SK-N-SH (cell line): ENCODE data around the gene CLPTM1L. TPM values are rescaled to one million over a fixed set of nuclear protein-coding genes. Genes with fewer than 3 reads are reported as not detected.
"Not testable (repeated sequence)": the region's sequence is repeated elsewhere in the genome, so short reads cannot be mapped to it uniquely, and the experiment has no call there.

Experiments used
- CTCF ChIA-PET: fragments of 300-600, 350-600 bp; formaldehyde crosslinking; extraction: SDS; loops from one replicate; lab custom pipeline; 2021; lab: Yijun Ruan, JAX
- POLR2A ChIA-PET: fragments of 350-600 bp; sonication (Branson Sonifier 250); formaldehyde crosslinking; extraction: SDS; loops from one replicate; lab custom pipeline; 2020; ENCODE audit warnings: antibody characterized with exemption, inconsistent platforms; lab: Yijun Ruan, JAX
- DNase-seq: peaks from one replicate; pipeline ENCODE4 v3.0.0; 2012
- H2AFZ ChIP-seq: fragments of 200-600 bp; sonication (generic); 2 replicates; pipeline ENCODE4 v1.8.1; 2016; ENCODE audit warnings: antibody characterized with exemption, mild to moderate bottlenecking, low read depth
- H3F3A ChIP-seq: fragments of 200-600 bp; sonication (generic); replicated peaks from 2 replicates; pipeline ENCODE3; 2016; ENCODE audit warnings: antibody characterized with exemption, mild to moderate bottlenecking; ENCODE audit not compliant: insufficient read depth
- H3K27ac ChIP-seq, 2 experiments: fragments of 200-500 bp in 1 of 2; fragments of 200-600 bp in 1 of 2; sonication (Bioruptor generic) in 1 of 2; sonication (generic), shearing (Covaris generic) in 1 of 2; 2 replicates each; pipeline versions ENCODE4 v1.5.1 to v1.6.1; 2014 to 2016; ENCODE audit warnings: low read depth in 2 of 2, inconsistent platforms in 1 of 2, low read length in 1 of 2, mild to moderate bottlenecking in 1 of 2, mixed read lengths in 1 of 2
- H3K27me3 ChIP-seq: fragments of 200-600 bp; sonication (generic), shearing (Covaris generic); 2 replicates; pipeline ENCODE4 v1.6.1; 2016; ENCODE audit warnings: mixed run types; ENCODE audit not compliant: insufficient read depth
- H3K36me3 ChIP-seq, 2 experiments: fragments of 200-500 bp in 1 of 2; fragments of 200-600 bp in 1 of 2; sonication (Bioruptor generic) in 1 of 2; sonication (generic) in 1 of 2; replicated peaks in 1 of 2; 2 replicates each; pipeline versions ENCODE3 to v1.5.1; 2014 to 2016; ENCODE audit warnings: low read length in 1 of 2, mild to moderate bottlenecking in 1 of 2; ENCODE audit not compliant: insufficient read depth in 2 of 2, control insufficient read depth in 1 of 2
- H3K4me1 ChIP-seq, 2 experiments: fragments of 200-500 bp in 1 of 2; fragments of 200-600 bp in 1 of 2; sonication (Bioruptor generic) in 1 of 2; sonication (generic), shearing (Covaris generic) in 1 of 2; 2 replicates each; pipeline versions ENCODE4 v1.5.1 to v1.6.1; 2014 to 2016; ENCODE audit warnings: low read depth in 1 of 2, low read length in 1 of 2, mixed run types in 1 of 2; ENCODE audit not compliant: insufficient read depth in 2 of 2, control insufficient read depth in 1 of 2
- H3K4me2 ChIP-seq: fragments of 200-600 bp; sonication (generic), shearing (Covaris generic); 2 replicates; pipeline ENCODE4 v1.6.1; 2017; ENCODE audit warnings: mixed run types
- H3K4me3 ChIP-seq, 2 experiments: fragments of 200-500 bp in 1 of 2; fragments of 200-600 bp in 1 of 2; sonication (Bioruptor generic) in 1 of 2; sonication (generic), shearing (Covaris generic) in 1 of 2; 2 replicates each; pipeline versions ENCODE4 v1.5.1 to v1.8.1; 2014 to 2016; ENCODE audit warnings: low read depth in 2 of 2, inconsistent platforms in 1 of 2, low read length in 1 of 2, mild to moderate bottlenecking in 1 of 2, mixed read lengths in 1 of 2, moderate library complexity in 1 of 2
- H3K79me2 ChIP-seq: fragments of 200-600 bp; sonication (generic); 2 replicates; pipeline ENCODE4 v1.8.1; 2017; ENCODE audit warnings: mild to moderate bottlenecking; ENCODE audit not compliant: insufficient read depth
- H3K9ac ChIP-seq: fragments of 200-600 bp; sonication (generic); 2 replicates; pipeline ENCODE4 v1.6.1; 2017; ENCODE audit warnings: mixed run types
- H3K9me2 ChIP-seq: fragments of 200-600 bp; sonication (generic); 2 replicates; pipeline ENCODE4 v1.6.1; 2017; ENCODE audit warnings: mixed run types
- H3K9me3 ChIP-seq: fragments of 200-600 bp; sonication (generic); 2 replicates; pipeline ENCODE4 v1.6.1; 2017; ENCODE audit warnings: mixed run types, mild to moderate bottlenecking, moderate library complexity
- H4K20me1 ChIP-seq: fragments of 200-600 bp; sonication (generic); 2 replicates; pipeline ENCODE4 v1.6.1; 2017; ENCODE audit warnings: mild to moderate bottlenecking, mixed run types; ENCODE audit not compliant: insufficient read depth
- CHD2 ChIP-seq: fragments of 150-350 bp; IDR thresholded peaks from 2 replicates; pipeline ENCODE4 v1.6.1; 2018; ENCODE audit warnings: low read length; ENCODE audit not compliant: partially characterized antibody
- MAX ChIP-seq: IDR thresholded peaks from 2 replicates; pipeline ENCODE4 v1.4.0; 2012; ENCODE audit warnings: low read depth
- NFIC ChIP-seq: IDR thresholded peaks from 2 replicates; pipeline ENCODE4 v1.4.0; 2012; ENCODE audit warnings: borderline replicate concordance
- PBX3 ChIP-seq: IDR thresholded peaks from 2 replicates; pipeline ENCODE4; 2012
- REST ChIP-seq: IDR thresholded peaks from 2 replicates; pipeline ENCODE4 v1.6.1; 2012; ENCODE audit warnings: mild to moderate bottlenecking, low read depth, low read length, moderate library complexity
- RFX5 ChIP-seq: IDR thresholded peaks from 2 replicates; pipeline ENCODE4 v1.6.1; 2012; ENCODE audit warnings: mild to moderate bottlenecking, improper control_type of control experiment, low read length
- USF2 ChIP-seq: fragments of 150-350 bp; IDR thresholded peaks from 2 replicates; pipeline ENCODE4 v1.6.1; 2017; ENCODE audit warnings: antibody characterized with exemption, low read length, low read depth, borderline replicate concordance
- YY1 ChIP-seq: IDR thresholded peaks from 2 replicates; pipeline ENCODE4 v1.4.0; 2012; ENCODE audit warnings: low read depth, mild to moderate bottlenecking
- WGBS: methylation state at CpG from one replicate; pipeline ENCODE4 v1.1.6; 2017; ENCODE audit warnings: low lambda C conversion rate; 5-methylcytosine and 5-hydroxymethylcytosine counted together
- polyA plus RNA-seq, 3 experiments: library from polyadenylated mRNA; depleted of rRNA; stranded (reverse); fragments of >200 nt; gene quantifications; 2 replicates each; pipeline ENCODE4 v1.2.3, GENCODE V29; 2012

Gene CLPTM1L
- polyA plus RNA-seq, 1 of the 3 experiments (the other 2 are of a cell fraction), result 202 TPM

- ChIA-PET POLR2A (no interaction called here), CTCF (interaction anchor here (0.6 kb wide), 1 partner anchor 209 kb away, joined by 3 read pairs; no protein-coding TSS in a partner anchor)
- Histone ChIP-seq H4K20me1 (peaks cover 10% of the 10 kb centered on the region; the same call in 1 of the 2 replicates), H3K9me2 (no peaks in the 10 kb centered on the region), H3K9me3 (no peaks in the 10 kb centered on the region), H3K36me3 (peaks cover 19 to 57% of the 10 kb centered on the region in 2 experiments), H3K79me2 (peaks cover 3% of the 10 kb centered on the region; the same call in 1 of the 2 replicates), H3K4me1 (no peaks in the 10 kb centered on the region), H3K9ac (no peak overlapping the region), H3F3A (peaks cover 34% of the 10 kb centered on the region), H3K27me3 (no peaks in the 10 kb centered on the region), H3K27ac (no peak overlapping the region)
- DNase-seq, result no peak
- TF ChIP-seq REST, result no peak
- TF ChIP-seq CHD2, result no peak
- TF ChIP-seq NFIC, result no peak
- no peak for TF ChIP-seq MAX
- TF ChIP-seq, all 33 proteins: peak for 0
- no peak overlapping the region for H3K4me2 ChIP-seq
- no peak overlapping the region for H2AFZ ChIP-seq
- WGBS, result 95% methylated on average over 12 of the region's 23 CpGs
- H3K4me3 ChIP-seq, result no peak overlapping the region
These were observed 14.6 kb downstream of the CLPTM1L start for GRCh38 chr5:1330146-1330846.

GRCh38 chr5:1329111-1329579, 15.8 kb downstream of the CLPTM1L start:
- peaks cover 15 to 62% of the 10 kb centered on the region in 2 experiments for H3K36me3 ChIP-seq
- POLR2A ChIA-PET, result interaction anchor here (1.1 kb wide), 1 partner anchor 12 kb away, joined by 3 read pairs; no protein-coding TSS in a partner anchor

GRCh38 chr5:1328237-1329110, 16.4 kb downstream of the CLPTM1L start:
- not testable (repeated sequence) for H2AFZ ChIP-seq

More at GRCh38 chr5:1329111-1329579, 15.8 kb downstream of the CLPTM1L start:
- Histone ChIP-seq H4K20me1 (peaks cover 9% of the 10 kb centered on the region; the same call in 1 of the 2 replicates), H3K27ac (0 out of 4 replicates have a peak overlapping the region, but pooled peaks of 1 of the 2 experiments have one; percentile 9), H2AFZ (no peak overlapping the region), H3K9ac (no peak overlapping the region), H3F3A (peaks cover 34% of the 10 kb centered on the region)
- TF ChIP-seq NFIC (no peak), RFX5 (no peak), PBX3 (no peak), USF2 (no peak), YY1 (no peak)
- TF ChIP-seq, all 33 proteins: peak for 0
- no peaks in the 10 kb centered on the region for H3K4me1 ChIP-seq
- no peaks in the 10 kb centered on the region for H3K27me3 ChIP-seq
- no peaks in the 10 kb centered on the region for H3K9me3 ChIP-seq
- DNase-seq, result no peak
- no peak overlapping the region for H3K4me2 ChIP-seq
- WGBS, result 96% methylated on average over 9 of the region's 9 CpGs
- H3K79me2 ChIP-seq, result no peaks in the 10 kb centered on the region; the same call in 1 of the 2 replicates
- no peaks in the 10 kb centered on the region for H3K9me2 ChIP-seq
- H3K4me3 ChIP-seq, result no peak overlapping the region
- CTCF ChIA-PET, result interaction anchor here (0.7 to 1.4 kb wide), 2 partner anchors 151 to 316 kb away, joined by 3 read pairs; no protein-coding TSS in a partner anchor

More at GRCh38 chr5:1328237-1329110, 16.4 kb downstream of the CLPTM1L start:
- not testable (repeated sequence) for H3K27me3 ChIP-seq, H3K4me2 ChIP-seq, H3K9me3 ChIP-seq, H3K9me2 ChIP-seq, H3K9ac ChIP-seq, H3K79me2 ChIP-seq, H4K20me1 ChIP-seq, DNase-seq, H3K4me3 ChIP-seq, H3K4me1 ChIP-seq
- Histone ChIP-seq H3K36me3 (peaks cover 15 to 62% of the 10 kb centered on the region in 2 experiments), H3F3A (peaks cover 34% of the 10 kb centered on the region), H3K27ac (peak overlapping the region in 1 of 2 experiments; percentile 9; a peak in 1 of 4 replicates)
- ChIA-PET POLR2A (interaction anchor here (0.7 to 1.1 kb wide), 2 partner anchors 11 to 276 kb away, joined by 3 to 7 read pairs; no protein-coding TSS in a partner anchor), CTCF (interaction anchor here (0.7 to 1.4 kb wide), 2 partner anchors 152 to 317 kb away, joined by 3 read pairs; no protein-coding TSS in a partner anchor)
- WGBS, result 73% methylated on average over 7 of the region's 7 CpGs
